Measurements from ENCODE around the gene LIMK1.

DNA sequence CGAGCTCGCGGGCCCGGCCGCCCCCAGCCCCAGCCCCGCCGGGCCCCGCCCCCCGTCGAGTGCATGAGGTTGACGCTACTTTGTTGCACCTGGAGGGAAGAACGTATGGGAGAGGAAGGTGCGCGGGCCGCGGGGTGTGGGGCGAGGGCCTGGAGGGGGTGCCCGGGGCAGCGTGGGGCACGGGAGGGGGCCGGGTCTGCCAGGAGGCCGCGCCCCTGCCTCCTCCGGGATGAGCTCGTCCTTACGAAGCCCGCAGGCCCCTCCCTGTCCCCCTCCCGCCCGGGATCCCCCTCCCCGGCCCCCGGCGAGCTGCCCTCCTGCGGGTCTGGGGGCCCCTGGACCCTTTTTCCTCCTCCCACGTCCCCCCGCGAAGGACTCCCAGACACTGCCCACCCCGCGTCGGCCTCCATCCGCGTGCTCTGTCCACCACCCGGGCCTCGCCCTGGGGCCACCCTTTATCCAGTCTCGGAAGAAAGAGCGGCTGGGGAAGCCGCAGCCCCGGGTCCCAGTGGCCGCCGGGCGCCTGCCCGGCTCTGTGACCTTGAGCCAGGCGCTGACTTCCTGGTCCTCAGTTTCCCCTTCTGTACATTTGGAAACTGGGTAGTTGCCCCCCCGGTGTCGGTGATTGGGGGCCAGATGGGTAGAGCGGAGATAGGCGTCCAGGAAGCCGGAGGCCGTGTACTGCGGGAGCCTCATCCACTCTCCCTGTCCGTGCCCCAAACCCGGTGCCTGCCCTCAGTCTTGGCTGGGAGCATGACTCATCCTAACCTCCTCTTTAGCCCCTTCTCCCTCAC lies 521 bp downstream of the LIMK1 start:
- TF ChIP-seq POLR2A (IDR thresholded peaks at IDR 0.05; ENCODE audit: low read length) (peak; percentile 22), GATA1 (IDR thresholded peaks at IDR 0.05; ENCODE audit: low read depth, low read length) (no peak)
